GM23338 (cell line): ENCODE data around the gene LYRM9. TPM values are rescaled to one million over a fixed set of nuclear protein-coding genes. Genes with fewer than 3 reads are reported as not detected.

ENCODE experiments used
- ATAC-seq: fragments of 200-7000 bp; cut with Tn5 transposase; 3 replicates; pipeline ENCODE4 v1.9.1; 2020
- DNase-seq: peaks from one replicate; pipeline ENCODE4 v3.0.0-alpha.2; 2015; ENCODE audit warnings: low spot score
- H2AFZ ChIP-seq: fragments of 200-600 bp; sonication (generic); 2 replicates; pipeline ENCODE4 v1.8.0; 2016; ENCODE audit warnings: antibody characterized with exemption, mild to moderate bottlenecking, moderate library complexity
- H3F3A ChIP-seq: fragments of 200-600 bp; sonication (generic); replicated peaks from 2 replicates; pipeline ENCODE4 v1.8.0; 2017; ENCODE audit warnings: antibody characterized with exemption, mixed run types, low read depth
- H3K27ac ChIP-seq: fragments of 200-600 bp; sonication (generic); 2 replicates; pipeline ENCODE4 v1.6.1; 2016; ENCODE audit warnings: low read depth
- H3K27me3 ChIP-seq: fragments of 200-600 bp; sonication (generic); 2 replicates; pipeline ENCODE4 v1.8.0; 2016; ENCODE audit warnings: mild to moderate bottlenecking, mixed run types, moderate library complexity; ENCODE audit not compliant: insufficient read depth
- H3K36me3 ChIP-seq: fragments of 200-600 bp; sonication (generic); 2 replicates; pipeline ENCODE4 v1.8.0; 2016; ENCODE audit warnings: mild to moderate bottlenecking; ENCODE audit not compliant: insufficient read depth
- H3K4me1 ChIP-seq: fragments of 200-600 bp; sonication (generic); 2 replicates; pipeline ENCODE4 v1.8.0; 2016; ENCODE audit warnings: mild to moderate bottlenecking, moderate library complexity; ENCODE audit not compliant: insufficient read depth
- H3K4me2 ChIP-seq: fragments of 200-600 bp; sonication (generic); 2 replicates; pipeline ENCODE4 v1.7.1; 2017; ENCODE audit warnings: mixed run types
- H3K4me3 ChIP-seq: fragments of 200-600 bp; sonication (generic); 2 replicates; pipeline ENCODE4 v1.6.1; 2016; ENCODE audit warnings: mixed run types
- H3K79me2 ChIP-seq: fragments of 200-600 bp; sonication (generic); replicated peaks from 2 replicates; pipeline ENCODE4 v1.8.0; 2017; ENCODE audit warnings: mild to moderate bottlenecking; ENCODE audit not compliant: insufficient read depth
- H3K9me2 ChIP-seq: fragments of 200-600 bp; sonication (generic); 2 replicates; pipeline ENCODE4 v1.8.0; 2017; ENCODE audit not compliant: insufficient read depth
- H4K20me1 ChIP-seq: fragments of 200-600 bp; sonication (generic); replicated peaks from 2 replicates; pipeline ENCODE4 v1.8.0; 2017; ENCODE audit warnings: mild to moderate bottlenecking; ENCODE audit not compliant: insufficient read depth
- H3K27ac Mint-ChIP-seq: 2 replicates; pipeline ENCODE4 v1.8.0; 2020; ENCODE audit warnings: inconsistent platforms, mild to moderate bottlenecking, moderate library complexity, mixed read lengths
- H3K27me3 Mint-ChIP-seq: 3 replicates; pipeline ENCODE4 v1.8.0; 2022; ENCODE audit warnings: low read depth, mild to moderate bottlenecking, moderate library complexity, mixed read lengths, inconsistent platforms; ENCODE audit not compliant: insufficient read depth, poor library complexity
- H3K36me3 Mint-ChIP-seq: 3 replicates; pipeline ENCODE4 v1.8.0; 2021; ENCODE audit warnings: low read depth, mild to moderate bottlenecking, inconsistent platforms, moderate library complexity, mixed read lengths
- H3K4me1 Mint-ChIP-seq: 3 replicates; pipeline ENCODE4 v1.8.0; 2020; ENCODE audit warnings: mild to moderate bottlenecking, inconsistent platforms, mixed read lengths
- H3K4me3 Mint-ChIP-seq: 3 replicates; pipeline ENCODE4 v1.8.0; 2021; ENCODE audit warnings: moderate library complexity, mild to moderate bottlenecking, inconsistent platforms, mixed read lengths
- H3K9me3 Mint-ChIP-seq: 3 replicates; pipeline ENCODE4 v1.8.0; 2020; ENCODE audit warnings: moderate library complexity, mild to moderate bottlenecking, inconsistent platforms, mixed read lengths
- CREB1 ChIP-seq: fragments of 250-450 bp; sonication (Bioruptor Pico); IDR thresholded peaks from 2 replicates; pipeline ENCODE4 v1.5.0; 2020; ENCODE audit warnings: low read depth, mild to moderate bottlenecking, moderate library complexity
- CTCF ChIP-seq, 2 experiments: fragments of 200-600 bp in 1 of 2; sonication (generic) in 1 of 2; conservative IDR thresholded peaks; 2 replicates each; pipeline versions ENCODE4 v1.5.1 to v1.6.1; 2016 to 2017; ENCODE audit warnings: antibody characterized with exemption in 2 of 2, low read depth in 2 of 2, mild to moderate bottlenecking in 2 of 2, moderate library complexity in 1 of 2
- ETS1 ChIP-seq: IDR thresholded peaks from 2 replicates; pipeline ENCODE4 v1.6.1; 2016; ENCODE audit warnings: antibody characterized with exemption
- JUNB ChIP-seq: IDR thresholded peaks from one replicate; pipeline ENCODE4 v1.6.1; 2016; ENCODE audit warnings: antibody characterized with exemption; ENCODE audit not compliant: unreplicated experiment
- NANOG ChIP-seq: IDR thresholded peaks from 2 replicates; pipeline ENCODE4 v1.6.1; 2016; ENCODE audit warnings: antibody characterized with exemption, borderline replicate concordance
- ZNF114 ChIP-seq: fragments of 250-450 bp; sonication (Bioruptor Pico); IDR thresholded peaks from 2 replicates; pipeline ENCODE4 v1.5.0; 2020; ENCODE audit warnings: mild to moderate bottlenecking, moderate library complexity
- ZNF462 ChIP-seq: fragments of 250-450 bp; sonication (Bioruptor Pico); IDR thresholded peaks from 2 replicates; pipeline ENCODE4 v1.5.0; 2020; ENCODE audit warnings: mild to moderate bottlenecking, moderate library complexity
- polyA plus RNA-seq: library from polyadenylated mRNA; unstranded; fragments of >200 nt; fragmentation: Nextera tagmentation; extraction: Ambion mirVana; gene quantifications from 2 replicates; pipeline ENCODE4 v1.2.1, GENCODE V29; 2016
- total RNA-seq: library from RNA; depleted of rRNA; stranded (reverse); fragments of >200 nt; shearing (Covaris generic); gene quantifications from 2 replicates; pipeline ENCODE4 v1.2.3, GENCODE V29; 2014

LYRM9 gene
- total and polyA plus RNA-seq, 2 experiments from 2014 or later: 4.7 to 6.2 TPM

GRCh38 chr17:27872776-27873175, 20.4 kb downstream of the LYRM9 start (continued):
- TF ChIP-seq ZNF462 (CRISPR knock-in tag) (no peak), ZNF114 (CRISPR knock-in tag) (no peak)

- no peak overlapping the region for H2AFZ ChIP-seq
- H3K9me2 ChIP-seq: peaks cover 6% of the 10 kb centered on the region; the same call in 1 of the 2 replicates
- no peak overlapping the region for H3K4me2 ChIP-seq
- no peak overlapping the region for H3K4me3 ChIP-seq
- peaks cover 6% of the 10 kb centered on the region for H3K27me3 Mint-ChIP-seq
- H3K9me3 Mint-ChIP-seq: peaks cover 5% of the 10 kb centered on the region; the same call in 1 of the 3 replicates
- no peaks in the 10 kb centered on the region for H3K36me3 ChIP-seq
- DNase-seq: no peak
- no peak for ATAC-seq
- no peaks in the 10 kb centered on the region for H3K79me2 ChIP-seq
- H3K4me3 Mint-ChIP-seq: no peak overlapping the region
- no peaks in the 10 kb centered on the region for H3F3A ChIP-seq
- H3K27ac ChIP-seq: no peak overlapping the region
- H3K4me1 Mint-ChIP-seq: no peaks in the 10 kb centered on the region
- H3K27ac Mint-ChIP-seq: no peak overlapping the region
- H4K20me1 ChIP-seq: no peaks in the 10 kb centered on the region
- H3K4me1 ChIP-seq: no peaks in the 10 kb centered on the region
- no peaks in the 10 kb centered on the region for H3K27me3 ChIP-seq
- 0 out of 3 replicates have a peak, but pooled peaks cover 2% of the 10 kb centered on the region for H3K36me3 Mint-ChIP-seq
- TF ChIP-seq NANOG (no peak), JUNB (no peak), ETS1 (no peak), CTCF (conservative IDR thresholded peaks at IDR 0.05; ENCODE audit: low read depth in 2 of 2) (no peak), ZNF462 (CRISPR knock-in tag) (no peak), CREB1 (CRISPR knock-in tag) (no peak)
Observed at GRCh38 chr17:27871407-27871806, 21.8 kb downstream of the LYRM9 start.
